NCI-H345 (cell line): Measurements from ENCODE around the gene AUH.

Source experiments
- DNase-seq: peaks from one replicate; lab custom pipeline; 2025; lab: John Stamatoyannopoulos, UW

The AUH gene

GRCh38 chr9:91164724-91165520 is 196.8 kb downstream of the AUH start:
- DNase-seq, result no peak
